IMR-90 (cell line): Measurements from ENCODE around the gene PFKFB2. TPM values are rescaled to one million over a fixed set of nuclear protein-coding genes. Genes with fewer than 3 reads are reported as not detected.

Experiments used
- ATAC-seq: fragments of 200-7000 bp; cut with Tn5 transposase; 2 replicates; pipeline ENCODE4 v1.9.1; 2020; ENCODE audit warnings: low read depth, mild to moderate bottlenecking, moderate library complexity
- BruUV-seq: library from RNA; stranded (reverse); fragments of 400-500 nt; replicated peaks from 2 replicates; lab custom pipeline; 2021; lab: Mats Ljungman, UMichigan
- CTCF ChIA-PET: fragments of 300-600 bp; formaldehyde crosslinking; extraction: SDS; loops from one replicate; lab custom pipeline; 2021; ENCODE audit warnings: antibody characterized with exemption; lab: Yijun Ruan, JAX
- POLR2A ChIA-PET: fragments of 300-600 bp; sonication (Branson Sonifier 250); formaldehyde crosslinking; loops from one replicate; lab custom pipeline; 2022; ENCODE audit warnings: antibody characterized with exemption; ENCODE audit not compliant: unreplicated experiment; lab: Charles Lee
- DNase-seq: peaks from one replicate; pipeline ENCODE4 v3.0.0; 2013
- H2AFZ ChIP-seq: replicated peaks from 2 replicates; pipeline ENCODE3; 2013; ENCODE audit warnings: low read length, mild to moderate bottlenecking; ENCODE audit not compliant: poor library complexity
- H2AK5ac ChIP-seq: 2 replicates; pipeline ENCODE4 v1.6.1; 2013; ENCODE audit warnings: low read depth, low read length, inconsistent platforms
- H2AK9ac ChIP-seq: replicated peaks from 2 replicates; pipeline ENCODE3; 2013; ENCODE audit warnings: mild to moderate bottlenecking, low read depth, low read length, moderate library complexity; ENCODE audit not compliant: poor library complexity
- H2BK120ac ChIP-seq: 2 replicates; pipeline ENCODE4 v1.6.1; 2013; ENCODE audit warnings: low read depth, low read length, inconsistent platforms
- H2BK15ac ChIP-seq: 3 replicates; pipeline ENCODE4 v1.6.1; 2013; ENCODE audit warnings: low read depth, low read length, inconsistent platforms
- H2BK20ac ChIP-seq: 2 replicates; pipeline ENCODE4 v1.6.1; 2013; ENCODE audit warnings: low read depth, mild to moderate bottlenecking, inconsistent platforms, low read length, moderate library complexity
- H2BK5ac ChIP-seq: 2 replicates; pipeline ENCODE4 v1.6.1; 2013; ENCODE audit warnings: mild to moderate bottlenecking, low read depth, low read length, inconsistent platforms; ENCODE audit not compliant: poor library complexity, severe bottlenecking
- H3K14ac ChIP-seq: replicated peaks from 2 replicates; pipeline ENCODE4 v1.6.1; 2013; ENCODE audit warnings: low read depth, low read length, inconsistent platforms
- H3K18ac ChIP-seq: 2 replicates; pipeline ENCODE4 v1.6.1; 2013; ENCODE audit warnings: low read depth, low read length, control low read depth
- H3K23ac ChIP-seq: 2 replicates; pipeline ENCODE4 v1.6.1; 2013; ENCODE audit warnings: low read depth, low read length, inconsistent platforms
- H3K27ac ChIP-seq: 2 replicates; pipeline ENCODE4 v1.5.1; 2013; ENCODE audit warnings: mild to moderate bottlenecking, control low read depth, low read length; ENCODE audit not compliant: insufficient read depth
- H3K27me3 ChIP-seq: 2 replicates; pipeline ENCODE4 v1.6.1; 2013; ENCODE audit warnings: low read length; ENCODE audit not compliant: control insufficient read depth, insufficient read depth
- H3K36me3 ChIP-seq: 2 replicates; pipeline ENCODE4 v1.6.1; 2013; ENCODE audit warnings: low read length, mixed read lengths; ENCODE audit not compliant: control insufficient read depth, insufficient read depth
- H3K4ac ChIP-seq: 2 replicates; pipeline ENCODE4 v1.6.1; 2013; ENCODE audit warnings: low read depth, low read length, inconsistent platforms
- H3K4me1 ChIP-seq: 2 replicates; pipeline ENCODE4 v1.6.1; 2013; ENCODE audit warnings: low read length, mixed read lengths; ENCODE audit not compliant: control insufficient read depth, insufficient read depth
- H3K4me2 ChIP-seq: 2 replicates; pipeline ENCODE4 v1.6.1; 2013; ENCODE audit warnings: low read depth, mild to moderate bottlenecking, control low read depth, low read length, moderate library complexity
- H3K4me3 ChIP-seq: 2 replicates; pipeline ENCODE4 v1.5.1; 2013; ENCODE audit warnings: low read depth, mild to moderate bottlenecking, control low read depth, low read length, moderate library complexity; ENCODE audit not compliant: insufficient read depth
- H3K56ac ChIP-seq: 2 replicates; pipeline ENCODE4 v1.6.1; 2013; ENCODE audit warnings: low read length, inconsistent platforms; ENCODE audit not compliant: insufficient read depth; ENCODE audit errors: extremely low read depth
- H3K79me1 ChIP-seq, 2 experiments: 2 replicates each; pipeline ENCODE4 v1.6.1; 2013; ENCODE audit warnings: low read length in 2 of 2, inconsistent platforms in 1 of 2, low read depth in 1 of 2
- H3K9ac ChIP-seq: 2 replicates; pipeline ENCODE4 v1.6.1; 2013; ENCODE audit warnings: low read depth, low read length, control low read depth
- H3K9me1 ChIP-seq: 2 replicates; pipeline ENCODE4 v1.6.1; 2013; ENCODE audit warnings: low read length, inconsistent platforms; ENCODE audit not compliant: insufficient read depth
- H3K9me3 ChIP-seq: 2 replicates; pipeline ENCODE4 v1.6.1; 2013; ENCODE audit warnings: low read length; ENCODE audit not compliant: control insufficient read depth, insufficient read depth
- H4K20me1 ChIP-seq: 2 replicates; pipeline ENCODE4 v1.6.1; 2013; ENCODE audit warnings: low read length, inconsistent platforms; ENCODE audit not compliant: insufficient read depth
- H4K5ac ChIP-seq: 2 replicates; pipeline ENCODE4 v1.6.1; 2013; ENCODE audit warnings: mild to moderate bottlenecking, low read depth, low read length, control low read depth
- H4K8ac ChIP-seq, 2 experiments: 2 replicates each; pipeline ENCODE4 v1.6.1; 2013; ENCODE audit warnings: low read depth in 2 of 2, low read length in 2 of 2, control low read depth in 1 of 2, inconsistent platforms in 1 of 2
- H4K91ac ChIP-seq: 2 replicates; pipeline ENCODE4 v1.6.1; 2013; ENCODE audit warnings: low read depth, low read length, inconsistent platforms; ENCODE audit not compliant: insufficient read depth
- BHLHE40 ChIP-seq: fragments of 150-350 bp; IDR thresholded peaks from 2 replicates; pipeline ENCODE4 v1.6.1; 2016; ENCODE audit warnings: mild to moderate bottlenecking, low read depth, low read length
- FOS ChIP-seq: fragments of 150-350 bp; IDR thresholded peaks from 2 replicates; pipeline ENCODE4 v1.6.1; 2016; ENCODE audit warnings: low read depth, low read length
- MAFK ChIP-seq: IDR thresholded peaks from 2 replicates; pipeline ENCODE4 v1.6.1; 2012; ENCODE audit warnings: low read depth, low read length, improper control_type of control experiment
- MAZ ChIP-seq: IDR thresholded peaks from 2 replicates; pipeline ENCODE4 v1.6.1; 2012; ENCODE audit warnings: low read depth, mild to moderate bottlenecking, low read length, improper control_type of control experiment, moderate library complexity, borderline replicate concordance
- MXI1 ChIP-seq: IDR thresholded peaks from 2 replicates; pipeline ENCODE4 v1.6.1; 2012; ENCODE audit warnings: low read depth, mild to moderate bottlenecking, low read length, moderate library complexity, borderline replicate concordance
- RAD21 ChIP-seq: IDR thresholded peaks from 2 replicates; pipeline ENCODE4 v1.6.1; 2012; ENCODE audit warnings: low read length, improper control_type of control experiment
- SMC3 ChIP-seq: fragments of 150-350 bp; IDR thresholded peaks from 2 replicates; pipeline ENCODE4 v1.6.1; 2016; ENCODE audit warnings: low read depth, mild to moderate bottlenecking, antibody characterized with exemption, low read length, moderate library complexity
- WGBS, 2 experiments: methylation state at CpG; one replicate each; pipeline versions ENCODE4 v1.1.5 to v1.1.7; 2013; ENCODE audit warnings: missing lambda C conversion rate in 2 of 2; ENCODE audit not compliant: insufficient read length in 1 of 2; ENCODE audit errors: extremely low coverage in 2 of 2; 5-methylcytosine and 5-hydroxymethylcytosine counted together
- dilution Hi-C: fragments of 300-500 bp; cut with HindIII; formaldehyde crosslinking; loops from one replicate; pipeline ENCODE4 v1.14.3; 2018; ENCODE audit warnings: low sequenced_read_pairs; ENCODE audit not compliant: unreplicated experiment
- in situ Hi-C: fragments of 300-500 bp; cut with MboI; formaldehyde crosslinking; loops from 3 replicates; pipeline ENCODE4 v1.14.3; 2019; ENCODE audit warnings: low sequenced_read_pairs, inconsistent platforms, mixed read lengths
- intact Hi-C: fragments of 100-400 bp; cut with micrococcal nuclease; formaldehyde crosslinking; loops from 2 replicates; pipeline ENCODE4 v1.10.0; 2022
- polyA plus RNA-seq, 3 experiments: library from polyadenylated mRNA; depleted of rRNA; stranded (reverse); fragments of >200 nt; gene quantifications; 2 replicates each; pipeline ENCODE4 v1.2.3, GENCODE V29; 2012; ENCODE audit warnings: low replicate concordance in 1 of 3
- total RNA-seq: library from RNA; depleted of rRNA; stranded (reverse); fragments of >200 nt; gene quantifications from 2 replicates; pipeline ENCODE4 v1.2.3, GENCODE V29; 2012
- TF ChIP-seq, protein P1 (sequence below): conservative IDR thresholded peaks from 2 replicates; pipeline ENCODE4 v1.5.1; 2012; ENCODE audit warnings: mild to moderate bottlenecking, low read depth, low read length, improper control_type of control experiment
- TF ChIP-seq, protein P2 (sequence below): fragments of 150-350 bp; IDR thresholded peaks from 2 replicates; pipeline ENCODE4 v1.6.1; 2016; ENCODE audit warnings: low read depth, mild to moderate bottlenecking, low read length, moderate library complexity, borderline replicate concordance

Gene PFKFB2
- total and polyA plus RNA-seq, 2 of the 4 experiments (the other 2 are of a cell fraction), result 0.62 to 1.3 TPM

DNA sequence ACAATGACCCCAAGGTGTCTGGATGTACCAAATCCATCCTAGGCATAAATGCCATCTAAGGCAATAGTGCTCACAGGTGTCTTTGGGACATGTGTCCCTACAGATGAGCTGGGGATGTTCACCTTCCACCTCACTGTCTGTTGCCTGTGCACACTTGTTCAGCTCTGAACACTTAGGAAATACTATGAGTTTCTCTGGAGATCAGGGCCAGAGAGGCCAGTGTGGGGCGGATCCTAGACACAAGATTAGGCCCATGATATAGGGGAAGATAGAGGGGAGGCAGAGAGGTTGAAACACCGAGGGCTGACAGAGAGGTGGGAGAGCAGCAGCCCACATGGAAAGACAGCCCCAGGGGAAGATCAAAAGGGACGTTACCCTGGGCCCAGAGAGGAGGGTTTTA is 46.2 kb upstream of the PFKFB2 start:
- intact Hi-C loops, result no loop called here
- ChIA-PET POLR2A (no interaction called here), CTCF (no interaction called here)
- WGBS, 2 experiments, result 100% methylated on average over 1 of the region's 3 CpGs; no CpG with 5 or more reads in 1 of the 2 experiments
- ATAC-seq, result no peak
- Histone ChIP-seq H2AK9ac (peak overlapping the region; percentile 73), H3K14ac (peak overlapping the region; percentile 92), H3K23ac (peak overlapping the region; percentile 55), H3K27ac (peak overlapping the region; percentile 15; the same call in 1 of the 2 replicates), H4K91ac (peak overlapping the region; percentile 50), H4K8ac (peak overlapping the region; percentile 51 to 87; a peak in 2 of 4 replicates), H3K18ac (no peak overlapping the region), H2AK5ac (peak overlapping the region; percentile 36), H3K56ac (no peak overlapping the region), H2BK15ac (peak overlapping the region; percentile 92; the same call in 2 of the 3 replicates), H3K36me3 (no peaks in the 10 kb centered on the region), H3K4ac (peak overlapping the region; percentile 89), H3K4me1 (peaks cover 6% of the 10 kb centered on the region), H4K5ac (peak overlapping the region; percentile 15; the same call in 1 of the 2 replicates), H2BK5ac (peak overlapping the region; percentile 69), H3K79me1 (no peaks in the 10 kb centered on the region), H2BK120ac (peak overlapping the region; percentile 91), H3K9me1 (peaks cover 6% of the 10 kb centered on the region), H2AFZ (peak overlapping the region; percentile 89), H3K4me3 (no peak overlapping the region), H3K9ac (no peak overlapping the region), H3K4me2 (peak overlapping the region; percentile 28; the same call in 1 of the 2 replicates), H3K9me3 (no peaks in the 10 kb centered on the region), H2BK20ac (peak overlapping the region; percentile 90), H4K20me1 (no peaks in the 10 kb centered on the region), H3K27me3 (no peaks in the 10 kb centered on the region; the same call in 1 of the 2 replicates)
- BruUV-seq, result no TSS peak
- DNase-seq, result no peak
- in situ Hi-C loops, result no loop called here
- no peak for TF ChIP-seq RAD21
- no peak for TF ChIP-seq MXI1
- TF ChIP-seq BHLHE40, result no peak
- TF ChIP-seq, protein P1, sequence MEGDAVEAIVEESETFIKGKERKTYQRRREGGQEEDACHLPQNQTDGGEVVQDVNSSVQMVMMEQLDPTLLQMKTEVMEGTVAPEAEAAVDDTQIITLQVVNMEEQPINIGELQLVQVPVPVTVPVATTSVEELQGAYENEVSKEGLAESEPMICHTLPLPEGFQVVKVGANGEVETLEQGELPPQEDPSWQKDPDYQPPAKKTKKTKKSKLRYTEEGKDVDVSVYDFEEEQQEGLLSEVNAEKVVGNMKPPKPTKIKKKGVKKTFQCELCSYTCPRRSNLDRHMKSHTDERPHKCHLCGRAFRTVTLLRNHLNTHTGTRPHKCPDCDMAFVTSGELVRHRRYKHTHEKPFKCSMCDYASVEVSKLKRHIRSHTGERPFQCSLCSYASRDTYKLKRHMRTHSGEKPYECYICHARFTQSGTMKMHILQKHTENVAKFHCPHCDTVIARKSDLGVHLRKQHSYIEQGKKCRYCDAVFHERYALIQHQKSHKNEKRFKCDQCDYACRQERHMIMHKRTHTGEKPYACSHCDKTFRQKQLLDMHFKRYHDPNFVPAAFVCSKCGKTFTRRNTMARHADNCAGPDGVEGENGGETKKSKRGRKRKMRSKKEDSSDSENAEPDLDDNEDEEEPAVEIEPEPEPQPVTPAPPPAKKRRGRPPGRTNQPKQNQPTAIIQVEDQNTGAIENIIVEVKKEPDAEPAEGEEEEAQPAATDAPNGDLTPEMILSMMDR, result no peak
- TF ChIP-seq SMC3, result no peak
- no peak for TF ChIP-seq MAZ
- TF ChIP-seq MAFK, result no peak
- no peak for TF ChIP-seq FOS
- TF ChIP-seq, protein P2, sequence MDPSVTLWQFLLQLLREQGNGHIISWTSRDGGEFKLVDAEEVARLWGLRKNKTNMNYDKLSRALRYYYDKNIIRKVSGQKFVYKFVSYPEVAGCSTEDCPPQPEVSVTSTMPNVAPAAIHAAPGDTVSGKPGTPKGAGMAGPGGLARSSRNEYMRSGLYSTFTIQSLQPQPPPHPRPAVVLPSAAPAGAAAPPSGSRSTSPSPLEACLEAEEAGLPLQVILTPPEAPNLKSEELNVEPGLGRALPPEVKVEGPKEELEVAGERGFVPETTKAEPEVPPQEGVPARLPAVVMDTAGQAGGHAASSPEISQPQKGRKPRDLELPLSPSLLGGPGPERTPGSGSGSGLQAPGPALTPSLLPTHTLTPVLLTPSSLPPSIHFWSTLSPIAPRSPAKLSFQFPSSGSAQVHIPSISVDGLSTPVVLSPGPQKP, result no peak
- dilution Hi-C loops, result no loop called here
